ENCODE data around the gene FYN.

Gene FYN

GRCh38 chr6:111664565-111665030, 208.7 kb downstream of the FYN start:
- no peak for FAIRE-seq

DNA sequence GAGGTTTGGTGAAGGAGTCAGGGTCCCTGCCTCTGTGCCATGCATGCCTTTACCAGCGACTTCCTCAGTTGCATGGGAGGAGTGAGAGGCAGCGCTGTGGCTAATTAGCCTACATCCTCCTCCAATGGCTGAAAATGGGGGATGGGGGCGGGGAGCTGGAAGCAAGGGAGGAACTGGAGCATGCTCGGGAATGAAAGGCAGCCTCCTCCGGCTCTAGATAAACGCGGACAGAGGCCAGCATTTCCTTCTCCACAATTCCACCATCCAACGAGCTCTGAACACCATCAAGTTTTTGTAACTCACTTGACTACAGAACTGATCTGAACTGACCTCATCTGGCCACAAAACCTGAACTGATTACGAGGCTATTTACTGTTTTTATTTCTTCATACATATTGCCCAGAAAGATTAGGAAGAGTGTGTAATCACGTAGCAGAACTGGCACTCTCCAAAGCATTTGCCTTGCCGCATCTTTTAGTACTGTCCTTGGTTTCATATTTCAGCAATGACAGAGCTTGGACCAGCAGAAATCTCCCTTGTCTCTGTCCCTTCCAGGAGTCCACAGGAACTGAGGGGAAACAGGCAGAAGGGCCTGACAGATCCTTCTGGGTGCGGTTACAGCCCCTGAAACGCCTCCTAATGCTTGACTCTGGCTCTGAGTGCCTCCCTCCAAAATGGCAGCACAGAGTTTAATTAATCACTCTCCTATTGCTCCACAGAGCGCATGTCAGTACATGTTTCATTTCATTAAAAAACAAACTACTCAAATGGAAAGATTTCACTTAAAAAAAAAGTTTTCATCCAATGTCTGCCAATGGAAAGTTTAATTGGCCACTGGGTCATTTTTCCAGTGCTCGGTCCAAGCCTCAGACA, 209.3 kb downstream of the FYN start:
- DNase-seq (ENCODE audit: low spot score): no peak
- FAIRE-seq: no peak

More at GRCh38 chr6:111664565-111665030, 208.7 kb downstream of the FYN start:
- no peak for DNase-seq (ENCODE audit: low spot score)

GRCh38 chr6:111662794-111663593, 210.3 kb downstream of the FYN start:
- FAIRE-seq (no peak), DNase-seq (ENCODE audit: low spot score) (no peak)

DNA sequence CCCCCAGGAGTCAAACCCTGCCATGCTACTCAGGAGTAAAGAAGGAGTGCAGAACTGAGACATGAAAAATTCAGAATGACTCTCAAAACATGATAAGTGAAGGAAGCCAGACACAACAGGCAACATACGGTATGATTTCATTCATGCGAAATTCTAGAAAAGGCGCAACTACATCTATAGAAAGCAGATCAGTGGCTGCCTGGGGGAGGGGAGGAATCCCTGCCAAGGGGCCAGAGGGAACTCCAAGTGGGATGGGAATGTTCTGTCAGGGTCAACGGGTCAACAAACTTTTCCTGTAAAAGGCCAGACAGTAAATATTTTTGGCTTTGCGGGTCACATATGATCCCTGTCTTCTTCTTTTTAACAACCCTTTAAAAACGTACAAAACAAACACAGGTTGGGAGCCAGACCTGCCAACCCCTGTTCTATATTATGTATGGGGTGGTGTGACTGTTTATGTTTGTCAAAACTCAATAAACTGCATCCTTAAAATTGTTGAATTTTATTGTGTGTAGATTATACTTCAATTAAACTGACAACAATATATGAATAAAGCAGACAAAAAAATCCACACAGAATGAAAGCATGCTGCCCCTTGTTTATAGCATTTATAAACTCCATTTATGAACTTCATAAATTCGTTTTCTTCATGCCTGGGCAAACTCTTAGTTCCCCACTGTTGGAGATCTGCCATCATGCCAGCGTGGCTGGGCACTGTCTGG, 211.0 kb downstream of the FYN start:
- FAIRE-seq: no peak
- DNase-seq (ENCODE audit: low spot score): no peak

GRCh38 chr6:111661541-111662061, 211.7 kb downstream of the FYN start:
- FAIRE-seq (no peak), DNase-seq (ENCODE audit: low spot score) (no peak)

DNA sequence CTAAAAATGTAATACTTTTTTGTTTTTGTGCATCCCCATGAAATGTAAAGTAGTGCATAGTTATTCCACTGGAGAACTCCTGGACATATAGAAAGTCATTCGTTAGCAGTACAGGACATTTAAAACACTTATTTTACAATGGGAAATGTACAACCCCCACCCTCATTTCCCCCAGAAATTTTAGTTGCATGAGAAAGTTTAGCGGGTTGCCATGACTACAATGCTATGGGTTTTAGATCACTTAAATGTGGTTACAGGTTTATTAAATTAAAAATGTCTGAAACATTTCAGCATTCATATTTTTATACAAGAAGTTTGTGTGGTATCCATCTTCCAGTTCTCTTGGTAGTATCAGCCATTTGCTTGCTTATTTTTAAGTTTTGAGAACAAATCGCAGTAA, 212.7 kb downstream of the FYN start:
- DNase-seq (ENCODE audit: low spot score): no peak
- no peak for FAIRE-seq

DNA sequence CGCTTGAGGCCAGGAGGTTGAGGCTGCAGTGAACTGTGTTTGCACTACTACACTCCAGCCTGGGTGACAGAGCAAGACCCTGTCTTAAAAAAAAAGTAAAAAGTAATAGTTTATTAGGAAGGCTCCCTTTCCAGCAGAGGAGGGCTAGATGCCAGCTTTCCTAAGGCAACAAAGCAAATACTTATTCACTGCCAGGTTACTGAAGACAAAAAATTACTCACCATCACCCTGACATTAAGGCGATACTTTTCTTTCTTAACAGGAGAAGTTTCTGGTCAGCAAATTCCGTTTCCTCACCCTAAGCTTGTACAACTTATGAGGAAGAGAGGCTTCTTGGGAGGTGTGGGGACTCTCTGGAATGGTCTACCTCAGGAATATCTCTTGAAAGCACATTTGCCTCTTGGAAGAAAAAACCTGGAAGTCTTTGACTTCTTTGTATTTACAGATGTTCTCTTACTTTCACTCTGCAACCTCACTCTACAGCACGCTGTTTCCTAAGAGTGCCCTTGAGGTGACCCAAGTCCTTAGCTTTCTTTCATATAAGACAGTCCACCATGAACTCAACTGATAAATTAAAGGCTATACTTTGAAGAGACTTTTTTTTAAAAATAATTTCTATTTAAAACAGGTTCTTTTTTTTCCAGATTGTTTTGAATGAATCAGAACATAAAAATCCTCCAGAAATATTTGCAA, 214.6 kb downstream of the FYN start:
- DNase-seq (ENCODE audit: low spot score) (no peak), FAIRE-seq (no peak)

GRCh38 chr6:111657146-111657545, 216.1 kb downstream of the FYN start:
- FAIRE-seq: no peak
- peak; percentile 29 for DNase-seq (ENCODE audit: low spot score)

GRCh38 chr6:111653979-111654378, 219.3 kb downstream of the FYN start:
- no peak for FAIRE-seq
- no peak for DNase-seq (ENCODE audit: low spot score)

DNA sequence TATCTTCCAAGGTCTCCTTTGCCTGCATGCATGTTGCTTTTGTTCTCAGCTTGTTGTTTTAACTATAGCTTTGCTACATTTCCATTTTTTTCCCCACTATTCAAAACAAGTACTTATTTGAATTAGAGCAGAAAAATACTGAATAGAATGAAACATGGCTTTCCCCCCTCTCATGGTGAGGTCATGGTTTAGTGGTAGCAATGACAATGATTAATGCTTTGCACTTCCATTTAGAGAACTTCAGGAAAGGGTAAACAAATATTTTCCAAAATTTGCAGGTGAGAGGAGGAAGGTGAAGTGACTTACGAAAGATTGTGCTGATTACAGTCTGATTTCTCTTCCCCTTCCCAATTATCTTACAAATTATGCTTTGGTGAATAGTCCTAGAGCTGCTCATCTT, 219.8 kb downstream of the FYN start:
- DNase-seq (ENCODE audit: low spot score) (no peak), FAIRE-seq (no peak)

GRCh38 chr6:111652156-111652555, 221.1 kb downstream of the FYN start:
- FAIRE-seq (no peak), DNase-seq (ENCODE audit: low spot score) (no peak)

GRCh38 chr6:111651185-111652034, 221.8 kb downstream of the FYN start:
- FAIRE-seq: no peak
- DNase-seq (ENCODE audit: low spot score): no peak

DNA sequence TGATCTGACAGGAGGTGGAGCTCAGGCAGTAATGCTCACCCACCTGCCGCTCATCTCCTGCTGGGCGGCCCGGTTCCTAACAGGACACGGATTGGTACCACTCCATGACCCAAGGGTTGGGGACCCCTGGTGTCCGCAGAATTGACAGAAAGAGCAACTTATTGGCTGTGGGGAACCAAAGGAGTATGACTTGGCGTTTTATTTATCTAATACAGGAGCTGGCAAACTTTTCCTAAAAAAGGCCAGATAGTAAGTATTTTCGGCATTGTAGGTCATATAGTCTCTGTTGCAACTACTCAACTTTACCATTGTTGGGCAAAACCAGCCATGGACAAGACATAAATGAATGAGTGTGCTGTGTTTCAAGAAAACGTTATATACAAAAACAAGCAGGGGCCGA, 223.2 kb downstream of the FYN start:
- DNase-seq (ENCODE audit: low spot score) (no peak), FAIRE-seq (no peak)

GRCh38 chr6:111648100-111648499, 225.2 kb downstream of the FYN start:
- no peak for DNase-seq (ENCODE audit: low spot score)
- FAIRE-seq: no peak

GRCh38 chr6:111646942-111647341, 226.3 kb downstream of the FYN start:
- no peak for DNase-seq (ENCODE audit: low spot score)
- FAIRE-seq: no peak

GRCh38 chr6:111646034-111646433, 227.2 kb downstream of the FYN start:
- FAIRE-seq (no peak), DNase-seq (ENCODE audit: low spot score) (no peak)

DNA sequence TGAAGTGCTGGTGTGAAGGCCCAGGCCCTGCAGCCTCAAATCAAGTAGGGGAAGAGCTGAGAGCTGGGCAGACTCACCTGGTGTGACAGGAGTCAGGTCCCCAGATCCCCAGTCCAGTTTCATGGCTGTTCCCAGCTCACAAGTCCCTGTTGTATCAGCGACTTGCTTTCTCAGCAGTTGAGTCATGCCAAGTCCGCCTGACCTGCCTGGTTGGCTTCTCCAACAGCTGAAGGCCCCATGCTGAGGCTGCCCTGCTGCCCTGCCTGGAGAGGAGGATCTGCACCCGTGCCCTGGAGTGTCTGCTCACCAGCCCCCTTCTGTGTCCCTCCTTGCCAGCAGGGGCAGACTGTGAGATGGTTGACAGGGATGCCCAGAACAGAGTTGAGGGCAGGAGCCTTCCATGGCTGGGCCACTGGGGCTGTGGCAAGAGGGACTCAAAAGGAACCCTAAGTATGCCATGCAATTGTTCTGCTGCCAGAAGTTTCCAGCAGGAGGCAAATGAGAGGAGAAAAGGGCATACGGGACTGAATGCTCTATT, 228.3 kb downstream of the FYN start:
- no peak for FAIRE-seq
- no peak for DNase-seq (ENCODE audit: low spot score)

- no peak for FAIRE-seq
- DNase-seq (ENCODE audit: low spot score): no peak
Observed at GRCh38 chr6:111642463-111643158, 230.6 kb downstream of the FYN start.

DNA sequence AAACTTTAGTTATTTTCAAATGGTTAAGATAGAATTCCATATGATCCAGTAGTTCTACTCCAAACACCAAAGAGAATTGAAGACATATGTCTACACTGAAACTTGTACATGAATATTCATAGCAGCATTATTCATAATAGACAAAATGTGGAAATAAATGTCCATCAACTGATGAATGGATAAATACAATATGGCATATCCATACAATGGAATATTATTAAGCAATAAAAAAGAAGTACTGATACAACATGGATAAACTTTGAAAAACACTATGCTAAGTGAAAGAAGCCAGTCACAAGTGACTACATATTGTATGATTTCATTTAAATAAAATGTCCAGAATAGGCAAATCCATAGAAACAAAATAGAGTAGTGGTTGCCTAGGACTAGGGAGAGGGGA, 234.0 kb downstream of the FYN start:
- DNase-seq (ENCODE audit: low spot score) (no peak), FAIRE-seq (no peak)

Measured in urothelium cell line (cell line).